NCI-H345 (cell line): ENCODE measurements around the gene FEZ2.
"Not testable (repeated sequence)": the region's sequence is repeated elsewhere in the genome, so short reads cannot be mapped to it uniquely, and the experiment has no call there.

Experiments
- DNase-seq: peaks from one replicate; lab custom pipeline; 2025; lab: John Stamatoyannopoulos, UW

The FEZ2 gene

DNA sequence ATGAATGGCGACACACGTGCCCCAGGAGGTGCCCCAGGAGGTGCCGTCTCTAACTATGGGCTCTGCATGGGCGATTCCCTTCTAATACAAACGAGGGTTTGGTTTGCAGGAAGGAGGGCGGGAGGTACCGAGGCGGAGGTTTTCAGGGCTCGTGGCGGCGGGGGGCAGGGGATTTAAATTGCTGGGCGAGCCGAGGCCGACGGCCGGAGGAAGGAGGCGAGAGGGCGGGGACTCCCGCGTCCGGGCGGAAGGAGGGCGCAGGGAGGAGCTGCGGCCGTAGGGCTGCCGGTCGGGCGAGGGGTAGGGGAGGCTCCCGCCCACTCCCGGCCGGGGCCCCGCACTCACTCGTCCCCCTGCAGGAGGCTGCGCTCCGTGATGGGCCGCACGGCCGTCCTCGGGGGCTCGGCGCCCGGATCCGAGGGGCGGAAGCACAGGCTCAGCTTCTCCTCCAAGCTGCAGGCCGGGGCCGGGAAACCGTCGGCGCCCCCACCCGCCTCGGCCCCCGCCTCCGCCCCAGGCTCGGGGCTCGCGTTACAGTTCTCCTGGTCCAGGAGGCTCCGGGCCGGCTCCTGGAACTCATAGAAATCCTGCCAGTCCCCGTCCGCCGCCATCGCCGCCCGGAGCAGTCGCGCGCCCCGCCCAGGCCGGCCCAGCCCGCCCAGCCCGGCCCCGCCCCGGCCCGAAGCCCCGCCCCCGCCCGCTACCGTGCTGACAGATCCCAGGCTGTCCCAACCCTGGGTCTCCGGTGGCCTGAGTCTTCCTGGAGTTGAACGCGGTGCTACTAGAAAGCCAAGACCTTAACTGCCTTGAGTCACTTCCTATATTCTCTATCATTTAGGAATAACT is at the start of gene FEZ2:
Gene FEZ2 (minus strand): TSS at position 637 of the 846 bp plus-strand sequence. CDS start 26 bp downstream, at position 611.
- peak; percentile 75 for DNase-seq

GRCh38 chr2:36634981-36635597 is 37.1 kb upstream of the FEZ2 start:
- DNase-seq, result no peak

DNA sequence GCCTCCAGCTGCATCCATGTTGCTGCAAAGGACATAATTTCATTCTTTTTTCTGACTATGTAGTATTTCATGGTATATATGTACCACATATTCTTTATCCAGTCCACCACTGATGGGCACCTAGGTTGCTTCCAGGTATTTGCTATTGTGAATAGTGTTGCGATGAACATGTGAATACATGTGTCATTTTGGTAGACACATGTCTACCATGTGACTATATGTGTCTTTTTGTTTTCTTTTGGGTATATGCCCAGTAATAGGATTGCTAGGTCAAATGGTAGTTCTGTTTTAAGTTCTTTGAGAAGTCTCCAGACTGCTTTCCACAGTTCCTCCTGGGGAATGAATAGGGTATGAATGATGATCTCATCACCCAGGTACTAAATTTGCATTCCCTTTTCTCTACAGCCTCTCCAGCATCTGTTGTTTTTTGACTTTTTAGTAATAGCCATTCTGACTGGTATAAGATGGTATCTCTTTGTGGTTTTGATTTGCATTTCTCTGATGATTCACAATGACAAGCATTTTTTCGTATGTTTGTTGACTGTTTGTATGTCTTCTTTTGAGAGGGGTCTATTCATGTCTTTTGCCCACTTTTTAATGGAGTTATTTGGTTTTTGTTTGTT is 35.6 kb upstream of the FEZ2 start:
- no peak for DNase-seq

GRCh38 chr2:36626756-36627155 is 28.8 kb upstream of the FEZ2 start:
- DNase-seq, result no peak

GRCh38 chr2:36626071-36626470 is 28.1 kb upstream of the FEZ2 start:
- no peak for DNase-seq

- DNase-seq, result no peak
Measured at GRCh38 chr2:36625304-36625703, 27.3 kb upstream of the FEZ2 start.

- no peak for DNase-seq
Measured at GRCh38 chr2:36620321-36620720, 22.4 kb upstream of the FEZ2 start.

DNA sequence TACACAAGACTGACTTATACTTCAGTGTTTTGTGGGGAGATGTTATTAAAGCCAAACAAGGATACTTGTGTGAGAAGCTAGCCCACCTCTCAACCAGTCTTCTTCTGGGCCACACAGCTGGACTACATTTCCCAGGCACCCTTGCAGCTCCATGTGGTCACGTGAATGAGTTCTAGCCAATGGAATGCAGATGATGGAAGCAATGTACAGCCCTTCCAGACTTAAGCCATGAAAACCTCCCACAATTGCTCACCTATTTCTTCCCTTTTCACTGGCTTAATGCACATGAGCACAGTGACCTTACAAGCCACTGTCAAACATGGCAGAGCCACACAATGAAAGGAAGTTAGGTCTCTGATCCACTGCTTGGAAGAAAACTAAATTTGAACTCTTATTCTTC is 20.4 kb upstream of the FEZ2 start:
- no peak for DNase-seq

DNA sequence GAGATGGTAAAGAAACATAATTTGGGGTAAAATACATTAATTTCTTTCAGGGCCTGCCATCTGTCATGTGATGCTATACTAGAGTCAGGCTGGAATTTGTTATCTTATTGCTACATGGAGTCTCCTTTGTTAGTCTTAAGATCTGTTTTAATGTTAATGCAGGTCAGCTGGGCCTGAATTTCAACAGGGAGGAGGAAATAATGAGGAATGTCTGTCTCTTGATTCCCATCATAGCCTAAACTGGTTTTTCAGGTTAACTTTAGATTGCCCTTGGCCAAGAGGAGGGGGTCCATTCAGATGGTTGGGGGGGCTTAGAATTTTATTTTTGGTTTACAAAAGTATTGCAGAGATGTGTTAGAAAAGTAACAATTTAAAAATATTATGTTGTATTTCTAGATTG is 19.0 kb upstream of the FEZ2 start:
- DNase-seq, result no peak

GRCh38 chr2:36615222-36615621 is 17.3 kb upstream of the FEZ2 start:
- DNase-seq, result no peak

DNA sequence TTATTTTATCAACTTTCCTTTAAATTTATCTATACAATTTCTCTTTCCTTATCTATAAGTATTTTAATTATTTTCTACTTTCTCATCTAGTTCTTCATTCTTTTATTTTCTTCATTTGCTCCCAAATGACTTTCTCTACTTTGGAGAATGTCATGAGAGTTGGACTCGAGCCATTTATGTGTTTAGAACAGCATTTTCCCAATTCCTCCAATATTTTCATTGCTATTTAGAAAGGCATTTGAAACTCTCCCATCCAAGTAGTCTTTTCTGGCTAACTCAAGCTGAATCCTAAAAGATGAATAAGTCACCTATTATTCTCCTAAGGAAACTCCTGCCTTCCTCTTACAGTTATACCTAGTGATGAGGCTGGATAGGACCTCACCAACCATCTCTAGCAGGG is 15.8 kb upstream of the FEZ2 start:
- no peak for DNase-seq

DNA sequence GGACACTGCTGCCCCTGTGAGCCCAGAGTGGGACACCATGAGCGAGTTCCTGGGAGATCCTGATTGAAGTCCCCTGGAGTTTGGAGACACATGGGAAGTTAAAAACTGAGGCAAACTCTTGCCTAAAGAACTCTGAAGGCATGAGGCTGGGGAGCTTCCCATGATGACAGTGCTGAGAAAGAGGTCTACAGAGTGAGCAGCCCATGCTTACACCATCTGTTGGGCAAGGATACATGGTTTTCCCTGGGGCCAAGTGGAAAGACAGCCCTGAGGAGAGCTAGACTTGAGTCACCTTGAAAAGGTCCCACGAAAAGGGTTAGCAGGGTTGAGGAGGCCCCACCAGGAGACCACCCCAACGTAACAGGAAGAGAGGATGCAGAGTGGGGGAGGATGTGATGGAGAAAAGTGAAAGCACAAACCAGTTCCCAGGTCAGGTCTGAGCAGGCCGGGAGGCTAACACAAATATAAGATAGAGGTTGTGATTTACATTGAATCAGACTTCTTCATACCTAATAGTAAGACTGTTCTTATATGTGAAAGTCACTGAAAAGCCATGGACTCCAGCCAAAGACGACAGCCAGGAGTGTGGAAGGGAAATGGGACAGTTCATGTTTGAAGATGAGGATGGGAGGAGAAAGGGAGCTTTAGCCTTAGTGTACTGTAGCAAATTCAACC is 13.5 kb upstream of the FEZ2 start:
- no peak for DNase-seq

DNA sequence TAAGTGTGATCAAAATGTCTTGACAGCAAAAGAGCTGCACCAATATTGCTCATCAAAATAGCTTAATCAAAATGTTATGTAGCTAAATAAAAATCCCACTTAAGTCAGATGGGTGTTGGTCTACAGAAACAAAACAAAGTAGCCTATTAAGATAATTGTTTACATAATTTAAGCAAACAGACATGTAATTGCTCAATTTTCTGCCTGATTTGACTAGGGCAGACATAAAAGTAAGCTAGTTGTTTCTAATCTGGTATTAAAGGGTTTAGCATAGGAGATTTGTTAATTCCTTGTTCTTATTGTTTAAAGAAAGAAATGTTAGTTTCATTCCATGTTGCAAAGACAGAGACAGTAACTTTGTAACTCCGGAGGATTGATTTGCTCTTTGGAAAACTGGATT is 11.5 kb upstream of the FEZ2 start:
- no peak for DNase-seq

DNA sequence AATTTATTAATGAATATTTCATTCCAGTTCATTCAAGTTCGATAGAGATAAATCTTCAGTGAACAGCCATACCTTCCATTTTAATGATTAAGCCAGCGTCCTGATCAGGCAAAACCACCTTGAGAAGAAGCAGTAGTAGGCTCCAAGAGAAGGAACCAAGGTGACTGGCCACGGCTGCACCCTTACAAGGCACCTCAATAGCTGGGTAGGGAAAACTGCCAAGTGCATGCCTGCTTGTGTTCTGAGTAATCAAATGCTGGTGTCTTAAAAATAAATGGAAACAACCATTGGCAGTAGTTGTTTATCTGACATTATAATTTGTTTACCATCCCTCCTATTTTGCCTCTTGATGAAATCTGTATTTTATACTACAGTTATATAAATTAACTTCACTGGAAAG is 10.0 kb upstream of the FEZ2 start:
- DNase-seq, result no peak

GRCh38 chr2:36606925-36607324 is 9.0 kb upstream of the FEZ2 start:
- no peak for DNase-seq

- no peak for DNase-seq
Measured at GRCh38 chr2:36605273-36605672, 7.3 kb upstream of the FEZ2 start.

GRCh38 chr2:36603629-36604028 is 5.7 kb upstream of the FEZ2 start:
- not testable (repeated sequence) for DNase-seq

GRCh38 chr2:36597003-36597531 is 901 bp downstream of the FEZ2 start:
- no peak for DNase-seq

- DNase-seq, result no peak
Measured at GRCh38 chr2:36596397-36596796, 1.6 kb downstream of the FEZ2 start.

- no peak for DNase-seq
Measured at GRCh38 chr2:36594849-36595248, 3.1 kb downstream of the FEZ2 start.

GRCh38 chr2:36589230-36589630 is 8.7 kb downstream of the FEZ2 start:
- no peak for DNase-seq

DNA sequence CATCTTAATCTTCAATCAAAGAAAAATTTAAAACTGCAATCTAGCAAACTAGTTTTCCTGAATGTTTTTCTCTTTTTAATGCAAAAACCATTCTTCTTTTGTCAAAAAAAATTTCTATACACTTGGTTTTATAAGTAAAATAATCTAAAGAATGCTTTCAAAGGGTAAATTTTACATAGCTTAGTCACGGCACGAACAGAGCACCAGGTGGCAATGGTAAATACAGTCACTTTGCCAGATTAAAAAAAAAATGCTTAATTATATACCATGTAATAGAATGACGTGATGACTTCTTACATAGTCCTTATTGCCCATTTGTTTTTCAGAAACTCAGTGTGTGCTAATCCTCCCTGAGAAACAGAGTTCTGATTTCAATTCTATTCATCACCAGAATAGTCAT is 10.4 kb downstream of the FEZ2 start:
- DNase-seq, result no peak
